GM12865 (cell line): ENCODE measurements around the gene TLE3.

ENCODE experiments used
- DNase-seq: peaks from one replicate; pipeline ENCODE4 v3.0.0; 2010; ENCODE audit warnings: low read depth
- H3K4me3 ChIP-seq: 2 replicates; pipeline ENCODE4 v1.5.1; 2011; ENCODE audit warnings: mild to moderate bottlenecking, low read depth, low read length, control low read depth
- CTCF ChIP-seq: IDR thresholded peaks from 2 replicates; pipeline ENCODE4 v1.5.1; 2011; ENCODE audit warnings: low read length, control low read depth, low read depth, inconsistent platforms; ENCODE audit not compliant: insufficient read depth; ENCODE audit errors: missing control alignments

The TLE3 gene

GRCh38 chr15:70054884-70055387, 42.8 kb downstream of the TLE3 start:
- no peak for TF ChIP-seq CTCF
- H3K4me3 ChIP-seq, result no peak overlapping the region
- DNase-seq, result no peak

GRCh38 chr15:70054366-70054765, 43.4 kb downstream of the TLE3 start:
- no peak for TF ChIP-seq CTCF
- no peak overlapping the region for H3K4me3 ChIP-seq
- no peak for DNase-seq

- H3K4me3 ChIP-seq, result no peak overlapping the region
- no peak for TF ChIP-seq CTCF
- no peak for DNase-seq
Measured at GRCh38 chr15:70053716-70054229, 43.9 kb downstream of the TLE3 start.

- H3K4me3 ChIP-seq, result no peak overlapping the region
- no peak for DNase-seq
- TF ChIP-seq CTCF, result no peak
Measured at GRCh38 chr15:70053001-70053715, 44.6 kb downstream of the TLE3 start.

- H3K4me3 ChIP-seq, result no peak overlapping the region
- TF ChIP-seq CTCF, result no peak
- no peak for DNase-seq
Measured at GRCh38 chr15:70051948-70052633, 45.6 kb downstream of the TLE3 start.

GRCh38 chr15:70050970-70051369, 46.7 kb downstream of the TLE3 start:
- DNase-seq, result no peak
- H3K4me3 ChIP-seq, result no peak overlapping the region
- TF ChIP-seq CTCF, result no peak
